ENCODE data around the gene CRK.

GRCh38 chr17:1377334-1377733, 78.7 kb downstream of the CRK start:
- TF ChIP-seq POLR2AphosphoS5 (IDR thresholded peaks at IDR 0.05) (no peak), CTCF (IDR thresholded peaks at IDR 0.05) (no peak), POLR2A (IDR thresholded peaks at IDR 0.05) (no peak), EP300 (IDR thresholded peaks at IDR 0.05) (no peak)

All from gastroesophageal sphincter (tissue), 3 donors.